ENCODE results near the gene SNX12.

SNX12 gene

GRCh38 chrX:71017396-71017939 lies 50.7 kb downstream of the SNX12 start:
- Histone ChIP-seq H3K4me1 (no peaks in the 10 kb centered on the region), H3K27me3 (ENCODE audit: control insufficient read depth, insufficient read depth, low read length) (no peaks in the 10 kb centered on the region), H3K4me2 (ENCODE audit: low read length) (no peak overlapping the region), H3K9ac (no peak overlapping the region), H3K27ac (no peak overlapping the region), H3K79me2 (no peaks in the 10 kb centered on the region), H3K36me3 (ENCODE audit: control insufficient read depth, insufficient read depth, low read length) (no peaks in the 10 kb centered on the region), H2AFZ (no peak overlapping the region), H3K9me3 (ENCODE audit: control insufficient read depth, low read length) (no peaks in the 10 kb centered on the region), H3K4me3 (ENCODE audit: low read depth, low read length) (no peak overlapping the region)
- no peak for TF ChIP-seq CTCF (IDR thresholded peaks at IDR 0.05)

All from parathyroid adenoma (tissue), 2 donors.